K562 (cell line): Measurements from ENCODE around the gene PRRT1. TPM values are rescaled to one million over a fixed set of nuclear protein-coding genes. Genes with fewer than 3 reads are reported as not detected.

ENCODE experiments used
- CBFA2T2 ChIP-seq: fragments of 450-650 bp; conservative IDR thresholded peaks from 2 replicates; pipeline ENCODE4 v1.6.1; 2017; ENCODE audit warnings: mild to moderate bottlenecking
- CBX5 ChIP-seq: IDR thresholded peaks from 2 replicates; pipeline ENCODE4 v1.6.1; 2014; ENCODE audit warnings: low read depth, borderline replicate concordance
- CHD1 ChIP-seq: fragments of 200-600 bp; sonication (generic); IDR thresholded peaks from one replicate; pipeline ENCODE4 v1.6.1; 2012; ENCODE audit warnings: mild to moderate bottlenecking, moderate library complexity, low read length, inconsistent platforms
- E2F8 ChIP-seq: fragments of 450-650 bp; IDR thresholded peaks from 2 replicates; pipeline ENCODE4 v1.7.1; 2018; ENCODE audit warnings: mild to moderate bottlenecking, low read depth; ENCODE audit not compliant: partially characterized antibody
- ETS2 ChIP-seq: IDR thresholded peaks from 2 replicates; pipeline ENCODE4 v1.6.1; 2016; ENCODE audit warnings: borderline replicate concordance, missing genetic modification characterization, mild to moderate bottlenecking, moderate library complexity, missing compliant biosample characterization; ENCODE audit not compliant: poor library complexity, severe bottlenecking
- KLF1 ChIP-seq: fragments of 450-650 bp; IDR thresholded peaks from 2 replicates; pipeline ENCODE4 v1.6.1; 2016; ENCODE audit warnings: missing genetic modification characterization, missing compliant biosample characterization
- MTA2 ChIP-seq: fragments of 450-650 bp; IDR thresholded peaks from 2 replicates; pipeline ENCODE4 v1.6.1; 2016; ENCODE audit warnings: low read depth
- PRMT5 ChIP-seq: sonication (generic); formaldehyde crosslinking; IDR thresholded peaks from 2 replicates; pipeline ENCODE4 v1.5.0; 2020; ENCODE audit warnings: missing genetic modification reagents
- RHOXF2B ChIP-seq: fragments of 250-450 bp; sonication (Bioruptor Pico); conservative IDR thresholded peaks from 2 replicates; pipeline ENCODE4 v1.5.1; 2021
- TFE3 ChIP-seq: fragments of 450-650 bp; formaldehyde crosslinking; IDR thresholded peaks from 2 replicates; pipeline ENCODE4 v1.4.0; 2020; ENCODE audit warnings: mild to moderate bottlenecking, mixed read lengths
- TRIM28 ChIP-seq: fragments of 450-650 bp; IDR thresholded peaks from 2 replicates; pipeline ENCODE4 v1.6.1; 2017
- ZBTB49 ChIP-seq: sonication (generic); formaldehyde crosslinking; IDR thresholded peaks from 2 replicates; pipeline ENCODE4 v1.8.0; 2022; ENCODE audit warnings: missing genetic modification reagents, mild to moderate bottlenecking, borderline replicate concordance
- ZNF140 ChIP-seq: fragments of 250-450 bp; sonication (Bioruptor Pico); IDR thresholded peaks from 2 replicates; pipeline ENCODE4 v1.8.0; 2021; ENCODE audit warnings: moderate library complexity, mild to moderate bottlenecking, inconsistent platforms
- ZNF354B ChIP-seq: fragments of 250-450 bp; sonication (Bioruptor Pico); IDR thresholded peaks from 2 replicates; pipeline ENCODE4 v1.4.0; 2020
- polyA plus RNA-seq, 8 experiments: library from polyadenylated mRNA; depleted of rRNA in 4 of 8; stranded (reverse) in 5 of 8; unstranded in 3 of 8; fragments of >200 nt; fragmentation: Nextera tagmentation in 2 of 8; fragmentation: Illumina TruSeq in 1 of 8; extraction: Ambion mirVana in 2 of 8; extraction: Trizol in 1 of 8; gene quantifications; 2 replicates each; pipeline versions ENCODE4 v1.2.1 to v1.2.3, GENCODE V29; 2011 to 2014; ENCODE audit warnings: inconsistent platforms in 1 of 8, missing spikeins in 1 of 8
- total RNA-seq, 7 experiments: library from RNA; depleted of rRNA in 6 of 7; stranded (reverse); fragments of >200 nt in 6 of 7; fragmentation: Illumina TruSeq in 2 of 7; extraction: Trizol in 2 of 7; gene quantifications; 2 replicates each; pipeline versions ENCODE4 v1.2.1 to v1.2.3, GENCODE V29; 2011 to 2021; ENCODE audit warnings: low replicate concordance in 1 of 7
- TF ChIP-seq, protein P1 (sequence below): sonication (generic); formaldehyde crosslinking; IDR thresholded peaks from 2 replicates; pipeline ENCODE4 v1.8.1; 2022; ENCODE audit warnings: missing genetic modification reagents
- TF ChIP-seq, protein P2 (sequence below): fragments of 450-650 bp; conservative IDR thresholded peaks from 2 replicates; pipeline ENCODE4 v1.6.1; 2016; ENCODE audit warnings: missing genetic modification characterization, low read depth, mild to moderate bottlenecking, control low read depth, missing compliant biosample characterization
- TF ChIP-seq, protein P3 (sequence below): fragments of 450-650 bp; IDR thresholded peaks from 2 replicates; pipeline ENCODE4 v1.6.1; 2016; ENCODE audit warnings: borderline replicate concordance

Gene PRRT1
- total and polyA plus RNA-seq, 9 of the 15 experiments (the other 6 are each of a cell fraction or from before 2014, with no cell fraction given), result 0.14 to 3.5 (median 0.41) TPM

GRCh38 chr6:32131439-32131948 is 20.2 kb downstream of the PRRT1 start (continued):
- no peak for TF ChIP-seq PRMT5 (CRISPR knock-in tag)
- TF ChIP-seq MTA2, result peak; percentile 100
- TF ChIP-seq CBFA2T2, result peak; percentile 99
- TF ChIP-seq RHOXF2B (CRISPR knock-in tag), result no peak
- peak; percentile 33 for TF ChIP-seq E2F8
- TF ChIP-seq, protein P1, sequence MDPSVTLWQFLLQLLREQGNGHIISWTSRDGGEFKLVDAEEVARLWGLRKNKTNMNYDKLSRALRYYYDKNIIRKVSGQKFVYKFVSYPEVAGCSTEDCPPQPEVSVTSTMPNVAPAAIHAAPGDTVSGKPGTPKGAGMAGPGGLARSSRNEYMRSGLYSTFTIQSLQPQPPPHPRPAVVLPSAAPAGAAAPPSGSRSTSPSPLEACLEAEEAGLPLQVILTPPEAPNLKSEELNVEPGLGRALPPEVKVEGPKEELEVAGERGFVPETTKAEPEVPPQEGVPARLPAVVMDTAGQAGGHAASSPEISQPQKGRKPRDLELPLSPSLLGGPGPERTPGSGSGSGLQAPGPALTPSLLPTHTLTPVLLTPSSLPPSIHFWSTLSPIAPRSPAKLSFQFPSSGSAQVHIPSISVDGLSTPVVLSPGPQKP (CRISPR knock-in tag), result no peak
- no peak for TF ChIP-seq KLF1 (tag)
- TF ChIP-seq, protein P2, sequence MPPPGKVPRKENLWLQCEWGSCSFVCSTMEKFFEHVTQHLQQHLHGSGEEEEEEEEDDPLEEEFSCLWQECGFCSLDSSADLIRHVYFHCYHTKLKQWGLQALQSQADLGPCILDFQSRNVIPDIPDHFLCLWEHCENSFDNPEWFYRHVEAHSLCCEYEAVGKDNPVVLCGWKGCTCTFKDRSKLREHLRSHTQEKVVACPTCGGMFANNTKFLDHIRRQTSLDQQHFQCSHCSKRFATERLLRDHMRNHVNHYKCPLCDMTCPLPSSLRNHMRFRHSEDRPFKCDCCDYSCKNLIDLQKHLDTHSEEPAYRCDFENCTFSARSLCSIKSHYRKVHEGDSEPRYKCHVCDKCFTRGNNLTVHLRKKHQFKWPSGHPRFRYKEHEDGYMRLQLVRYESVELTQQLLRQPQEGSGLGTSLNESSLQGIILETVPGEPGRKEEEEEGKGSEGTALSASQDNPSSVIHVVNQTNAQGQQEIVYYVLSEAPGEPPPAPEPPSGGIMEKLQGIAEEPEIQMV (tag), result no peak; the same call in 1 of the 2 replicates
- no peak for TF ChIP-seq ZNF140 (CRISPR knock-in tag)
- TF ChIP-seq ZNF354B (CRISPR knock-in tag), result peak; percentile 18; the same call in 1 of the 2 replicates
- TF ChIP-seq CBX5, result no peak
- no peak for TF ChIP-seq ETS2 (tag)
- TF ChIP-seq, protein P3, sequence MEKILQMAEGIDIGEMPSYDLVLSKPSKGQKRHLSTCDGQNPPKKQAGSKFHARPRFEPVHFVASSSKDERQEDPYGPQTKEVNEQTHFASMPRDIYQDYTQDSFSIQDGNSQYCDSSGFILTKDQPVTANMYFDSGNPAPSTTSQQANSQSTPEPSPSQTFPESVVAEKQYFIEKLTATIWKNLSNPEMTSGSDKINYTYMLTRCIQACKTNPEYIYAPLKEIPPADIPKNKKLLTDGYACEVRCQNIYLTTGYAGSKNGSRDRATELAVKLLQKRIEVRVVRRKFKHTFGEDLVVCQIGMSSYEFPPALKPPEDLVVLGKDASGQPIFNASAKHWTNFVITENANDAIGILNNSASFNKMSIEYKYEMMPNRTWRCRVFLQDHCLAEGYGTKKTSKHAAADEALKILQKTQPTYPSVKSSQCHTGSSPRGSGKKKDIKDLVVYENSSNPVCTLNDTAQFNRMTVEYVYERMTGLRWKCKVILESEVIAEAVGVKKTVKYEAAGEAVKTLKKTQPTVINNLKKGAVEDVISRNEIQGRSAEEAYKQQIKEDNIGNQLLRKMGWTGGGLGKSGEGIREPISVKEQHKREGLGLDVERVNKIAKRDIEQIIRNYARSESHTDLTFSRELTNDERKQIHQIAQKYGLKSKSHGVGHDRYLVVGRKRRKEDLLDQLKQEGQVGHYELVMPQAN, result 0 out of 2 replicates have a peak, but pooled peaks have one; percentile 16
- no peak for TF ChIP-seq TFE3 (CRISPR knock-in tag)
- no peak for TF ChIP-seq ZBTB49 (CRISPR knock-in tag)
- no peak for TF ChIP-seq CHD1
- peak; percentile 75 for TF ChIP-seq TRIM28
